CD4-positive, alpha-beta T cell (primary cell): ENCODE data around the gene AQP6. TPM values are rescaled to one million over a fixed set of nuclear protein-coding genes. Genes with fewer than 3 reads are reported as not detected.

Source experiments
- ATAC-seq: fragments of 200-7000 bp; cut with Tn5 transposase; one replicate; pipeline ENCODE4 v1.10.0; 2022; ENCODE audit warnings: mild to moderate bottlenecking; ENCODE audit not compliant: poor library complexity
- CTCF ChIA-PET: fragments of 350-600 bp; sonication (Branson Sonifier 250); formaldehyde crosslinking; loops from one replicate; lab custom pipeline; 2021; ENCODE audit warnings: antibody characterized with exemption, inconsistent platforms; lab: Charles Lee
- POLR2A ChIA-PET: fragments of 350-600 bp; sonication (Branson Sonifier 250); formaldehyde crosslinking; loops from one replicate; lab custom pipeline; 2021; ENCODE audit warnings: antibody characterized with exemption, inconsistent platforms; lab: Charles Lee
- DNase-seq, 14 experiments: peaks; one replicate each; pipeline ENCODE4 v3.0.0-alpha.2; 2013 to 2020; ENCODE audit warnings: mixed read lengths in 2 of 14
- H3K27ac ChIP-seq, 2 donors: one replicate each; pipeline versions ENCODE4 v1.5.1 to v1.7.0; 2013; ENCODE audit warnings: low read length in 2 of 2, low read depth in 1 of 2, mild to moderate bottlenecking in 1 of 2
- H3K27me3 ChIP-seq, 2 experiments: 1 replicate in 1 of 2; 2 replicates in 1 of 2; pipeline versions ENCODE4 v1.6.1 to v1.7.0; 2013; ENCODE audit warnings: low read length in 2 of 2, control low read depth in 1 of 2, mild to moderate bottlenecking in 1 of 2, moderate library complexity in 1 of 2; ENCODE audit not compliant: insufficient read depth in 2 of 2, control insufficient read depth in 1 of 2
- H3K36me3 ChIP-seq: one replicate; pipeline ENCODE4 v1.6.1; 2013; ENCODE audit warnings: low read length, control low read depth; ENCODE audit not compliant: insufficient read depth
- H3K4me1 ChIP-seq: one replicate; pipeline ENCODE4 v1.6.1; 2013; ENCODE audit warnings: low read length, control low read depth; ENCODE audit not compliant: insufficient read depth
- H3K4me3 ChIP-seq: one replicate; pipeline ENCODE4 v1.5.1; 2013; ENCODE audit warnings: mild to moderate bottlenecking, low read length, moderate library complexity
- H3K9me3 ChIP-seq, 2 experiments: 1 replicate in 1 of 2; 2 replicates in 1 of 2; pipeline versions ENCODE4 v1.6.1 to v1.7.0; 2013; ENCODE audit warnings: low read length in 2 of 2, mild to moderate bottlenecking in 2 of 2, control low read depth in 1 of 2, moderate library complexity in 1 of 2; ENCODE audit not compliant: control insufficient read depth in 1 of 2, insufficient read depth in 1 of 2
- H3K27ac Mint-ChIP-seq: one replicate; pipeline ENCODE4 v1.8.0; 2020; ENCODE audit warnings: mixed read lengths
- H3K27me3 Mint-ChIP-seq: one replicate; pipeline ENCODE4 v1.8.0; 2021; ENCODE audit warnings: mixed read lengths
- H3K36me3 Mint-ChIP-seq: one replicate; pipeline ENCODE4 v1.8.0; 2021; ENCODE audit warnings: low read depth, mixed read lengths
- H3K4me1 Mint-ChIP-seq: one replicate; pipeline ENCODE4 v1.8.0; 2021; ENCODE audit warnings: low read depth, mixed read lengths
- H3K4me3 Mint-ChIP-seq: one replicate; pipeline ENCODE4 v1.8.0; 2020; ENCODE audit warnings: mild to moderate bottlenecking, mixed read lengths
- H3K9me3 Mint-ChIP-seq: one replicate; pipeline ENCODE4 v1.8.0; 2020; ENCODE audit warnings: mixed read lengths
- CTCF ChIP-seq: fragments of 200-600 bp; IDR thresholded peaks from one replicate; pipeline ENCODE4 v1.8.0; 2022; ENCODE audit warnings: antibody characterized with exemption, mild to moderate bottlenecking
- intact Hi-C, 2 experiments: fragments of 100-400 bp; cut with DNase I in 1 of 2; cut with micrococcal nuclease in 1 of 2; formaldehyde crosslinking; loops; one replicate each; pipeline versions ENCODE4 v1.15.1 to v1.9.0; 2023 to 2025; cut with DNase I, micrococcal nuclease
- total RNA-seq, 174 experiments: library from RNA in 2 of 174; stranded (reverse) in 2 of 174; gene quantifications; one replicate each; pipeline ENCODE4 v1.2.3 and lab custom pipeline; 2021 to 2026

The AQP6 gene
- total RNA-seq, 2 experiments from 2014 or later, result not detected

- Mint-ChIP-seq H3K4me3 (no peak overlapping the region), H3K36me3 (no peaks in the 10 kb centered on the region), H3K27me3 (peaks cover 86% of the 10 kb centered on the region), H3K9me3 (no peaks in the 10 kb centered on the region), H3K27ac (no peak overlapping the region), H3K4me1 (peaks cover 8% of the 10 kb centered on the region)
- DNase-seq (no peak), ATAC-seq (no peak)
- CTCF ChIA-PET, result interaction anchor here (0.6 kb wide), 1 partner anchor 206 kb away, joined by 4 read pairs; no protein-coding TSS in a partner anchor
- H3K4me3 ChIP-seq, result no peak overlapping the region
- intact Hi-C loops, result no loop called here
- H3K4me1 ChIP-seq, result peaks cover 3% of the 10 kb centered on the region
- H3K27me3 ChIP-seq, result peaks cover 56 to 83% of the 10 kb centered on the region in 2 experiments
- POLR2A ChIA-PET, result no interaction called here
- H3K36me3 ChIP-seq, result no peaks in the 10 kb centered on the region
- H3K27ac ChIP-seq, result no peak overlapping the region
- peaks cover 0 to 3% of the 10 kb centered on the region in 2 experiments for H3K9me3 ChIP-seq
- no peak for TF ChIP-seq CTCF
These were observed 16.7 kb upstream of the AQP6 start for GRCh38 chr12:49955899-49956662.

- no peak overlapping the region for H3K4me3 Mint-ChIP-seq
These were observed 15.8 kb upstream of the AQP6 start for GRCh38 chr12:49956663-49957569.

More at GRCh38 chr12:49956663-49957569, 15.8 kb upstream of the AQP6 start:
- peaks cover 83% of the 10 kb centered on the region for H3K27me3 Mint-ChIP-seq
- CTCF ChIA-PET, result no interaction called here
- Histone ChIP-seq H3K27me3 (peaks cover 56 to 83% of the 10 kb centered on the region in 2 experiments), H3K9me3 (peaks cover 0 to 3% of the 10 kb centered on the region in 2 experiments), H3K27ac (no peak overlapping the region), H3K36me3 (no peaks in the 10 kb centered on the region), H3K4me1 (peaks cover 5% of the 10 kb centered on the region), H3K4me3 (no peak overlapping the region)
- H3K9me3 Mint-ChIP-seq, result no peaks in the 10 kb centered on the region
- no peak overlapping the region for H3K27ac Mint-ChIP-seq
- ATAC-seq (no peak), DNase-seq (no peak)
- intact Hi-C loops, result no loop called here
- TF ChIP-seq CTCF, result no peak
- H3K36me3 Mint-ChIP-seq, result no peaks in the 10 kb centered on the region
- peaks cover 8% of the 10 kb centered on the region for H3K4me1 Mint-ChIP-seq
- POLR2A ChIA-PET, result no interaction called here
